SK-N-SH treated with all-trans-retinoic acid at 6 μM for 48 hours (cell line): Measurements from ENCODE around the gene LRRC2.

Experiments used
- PATZ1 ChIP-seq: fragments of 250-450 bp; sonication (Bioruptor Pico); IDR thresholded peaks from 2 replicates; pipeline ENCODE4 v1.8.0; 2020; ENCODE audit warnings: mild to moderate bottlenecking, moderate library complexity, borderline replicate concordance
- POU6F1 ChIP-seq: fragments of 250-450 bp; sonication (Bioruptor Pico); IDR thresholded peaks from 2 replicates; pipeline ENCODE4 v1.8.0; 2021; ENCODE audit warnings: low read depth, mild to moderate bottlenecking, moderate library complexity, borderline replicate concordance
- PPARA ChIP-seq: fragments of 250-450 bp; sonication (Bioruptor Pico); IDR thresholded peaks from 2 replicates; pipeline ENCODE4 v1.5.0; 2020; ENCODE audit warnings: mild to moderate bottlenecking, borderline replicate concordance
- ZFP30 ChIP-seq: fragments of 450-650 bp; formaldehyde crosslinking; IDR thresholded peaks from 2 replicates; pipeline ENCODE4 v1.5.0; 2022; ENCODE audit warnings: mild to moderate bottlenecking, moderate library complexity

- TF ChIP-seq POU6F1 (CRISPR knock-in tag) (no peak), PATZ1 (CRISPR knock-in tag) (no peak), PPARA (CRISPR knock-in tag) (no peak), ZFP30 (no peak)
These were observed 19.9 kb upstream of the LRRC2 start for GRCh38 chr3:46585799-46586693.
